Measurements from ENCODE around the gene KCTD11.
"Not testable (repeated sequence)": the region's sequence is repeated elsewhere in the genome, so short reads cannot be mapped to it uniquely, and the experiment has no call there.

- TF ChIP-seq CTCF (IDR thresholded peaks at IDR 0.05); POLR2AphosphoS5 (IDR thresholded peaks at IDR 0.05; ENCODE audit: low read depth, low read length): not testable (repeated sequence)
These were observed 16.2 kb upstream of the KCTD11 start for GRCh38 chr17:7335765-7336164.
